ENCODE results near the gene TTC24. TPM values are rescaled to one million over a fixed set of nuclear protein-coding genes. Genes with fewer than 3 reads are reported as not detected.
A peak's percentile ranks its signal among the peaks of the same experiment; 100 is the strongest.

The TTC24 gene
- total and polyA plus RNA-seq, 8 donors: not detected

DNA sequence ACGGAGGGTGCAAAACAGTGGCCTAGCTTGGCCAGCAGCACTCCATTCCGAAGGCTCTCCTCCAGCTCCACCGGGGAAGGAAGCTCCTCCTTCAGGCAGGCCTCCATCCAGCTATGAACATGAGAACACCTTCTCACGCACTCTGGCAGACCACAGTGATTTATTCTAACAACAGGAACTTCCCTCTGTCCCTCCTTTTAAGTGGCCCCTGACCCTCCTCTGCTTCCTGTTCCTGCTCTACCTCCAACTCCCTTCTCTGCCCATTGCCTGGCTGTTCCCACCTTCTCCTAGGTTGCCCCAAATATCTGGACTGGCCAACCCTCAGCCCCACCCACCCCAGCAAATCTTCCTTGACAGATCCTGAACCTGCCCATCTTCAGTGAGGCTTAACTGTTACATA, 13.1 kb upstream of the TTC24 start:
- FAIRE-seq (no peak), ATAC-seq (no peak), DNase-seq (peak in 1 of 6 donors; percentile 17)
- H3K4me1 ChIP-seq: no peaks in the 10 kb centered on the region
- WGBS, 2 donors: 83 to 92% methylated on average over 4 of the region's 4 CpGs
- intact Hi-C loops (cut with DNase I): no loop called here
- TF ChIP-seq, protein P1, sequence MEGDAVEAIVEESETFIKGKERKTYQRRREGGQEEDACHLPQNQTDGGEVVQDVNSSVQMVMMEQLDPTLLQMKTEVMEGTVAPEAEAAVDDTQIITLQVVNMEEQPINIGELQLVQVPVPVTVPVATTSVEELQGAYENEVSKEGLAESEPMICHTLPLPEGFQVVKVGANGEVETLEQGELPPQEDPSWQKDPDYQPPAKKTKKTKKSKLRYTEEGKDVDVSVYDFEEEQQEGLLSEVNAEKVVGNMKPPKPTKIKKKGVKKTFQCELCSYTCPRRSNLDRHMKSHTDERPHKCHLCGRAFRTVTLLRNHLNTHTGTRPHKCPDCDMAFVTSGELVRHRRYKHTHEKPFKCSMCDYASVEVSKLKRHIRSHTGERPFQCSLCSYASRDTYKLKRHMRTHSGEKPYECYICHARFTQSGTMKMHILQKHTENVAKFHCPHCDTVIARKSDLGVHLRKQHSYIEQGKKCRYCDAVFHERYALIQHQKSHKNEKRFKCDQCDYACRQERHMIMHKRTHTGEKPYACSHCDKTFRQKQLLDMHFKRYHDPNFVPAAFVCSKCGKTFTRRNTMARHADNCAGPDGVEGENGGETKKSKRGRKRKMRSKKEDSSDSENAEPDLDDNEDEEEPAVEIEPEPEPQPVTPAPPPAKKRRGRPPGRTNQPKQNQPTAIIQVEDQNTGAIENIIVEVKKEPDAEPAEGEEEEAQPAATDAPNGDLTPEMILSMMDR (IDR thresholded peaks at IDR 0.05): no peak
- H3K36me3 ChIP-seq: no peaks in the 10 kb centered on the region
- no peaks in the 10 kb centered on the region for H3K27me3 ChIP-seq
- H3K27ac ChIP-seq: no peak overlapping the region
- no peaks in the 10 kb centered on the region for H3K9me3 ChIP-seq
- no peak overlapping the region for H3K4me3 ChIP-seq

DNA sequence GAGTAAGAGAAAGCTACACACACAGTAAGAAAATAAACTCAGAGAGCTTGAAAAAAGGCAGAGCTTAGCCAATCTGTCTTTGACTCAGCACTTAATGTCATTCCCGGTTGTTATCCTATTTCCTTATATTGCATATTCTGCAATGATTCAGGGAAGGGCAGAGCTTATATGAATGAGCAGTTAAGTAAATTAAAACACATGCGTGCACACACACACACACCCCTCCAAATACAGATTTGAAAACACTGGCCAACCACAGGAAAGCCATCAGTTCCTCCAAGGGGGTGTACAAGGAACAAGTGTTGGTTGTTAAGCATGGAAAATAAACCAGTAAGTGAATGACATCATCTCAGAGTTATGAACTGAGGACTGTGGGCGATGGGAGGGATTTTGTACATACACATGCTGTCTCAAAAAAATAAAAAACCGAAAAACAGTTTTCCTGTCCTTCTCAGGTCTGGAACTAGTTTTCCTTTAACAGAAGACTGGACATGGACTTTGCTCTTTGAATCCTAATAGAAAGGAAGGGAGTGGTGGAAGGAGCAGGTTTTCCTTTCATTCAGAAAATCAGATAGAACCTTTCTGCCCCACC, 8.2 kb upstream of the TTC24 start:
- WGBS, 2 donors: 9 to 10% methylated on average over 4 of the region's 4 CpGs
- no peak overlapping the region for H3K4me3 ChIP-seq
- intact Hi-C loops (cut with DNase I): no loop called here
- no peak for DNase-seq
- no peak overlapping the region for H3K27ac ChIP-seq
- FAIRE-seq: no peak
- H3K27me3 ChIP-seq: no peaks in the 10 kb centered on the region
- ATAC-seq: peak in 3 of 4 donors; percentile 21 to 38 (median 31)
- TF ChIP-seq, protein P1 (IDR thresholded peaks at IDR 0.05): no peak
- H3K4me1 ChIP-seq: peaks cover 0 to 9% (median 3%) of the 10 kb centered on the region in 3 donors
- H3K9me3 ChIP-seq: no peaks in the 10 kb centered on the region
- H3K36me3 ChIP-seq: no peaks in the 10 kb centered on the region

DNA sequence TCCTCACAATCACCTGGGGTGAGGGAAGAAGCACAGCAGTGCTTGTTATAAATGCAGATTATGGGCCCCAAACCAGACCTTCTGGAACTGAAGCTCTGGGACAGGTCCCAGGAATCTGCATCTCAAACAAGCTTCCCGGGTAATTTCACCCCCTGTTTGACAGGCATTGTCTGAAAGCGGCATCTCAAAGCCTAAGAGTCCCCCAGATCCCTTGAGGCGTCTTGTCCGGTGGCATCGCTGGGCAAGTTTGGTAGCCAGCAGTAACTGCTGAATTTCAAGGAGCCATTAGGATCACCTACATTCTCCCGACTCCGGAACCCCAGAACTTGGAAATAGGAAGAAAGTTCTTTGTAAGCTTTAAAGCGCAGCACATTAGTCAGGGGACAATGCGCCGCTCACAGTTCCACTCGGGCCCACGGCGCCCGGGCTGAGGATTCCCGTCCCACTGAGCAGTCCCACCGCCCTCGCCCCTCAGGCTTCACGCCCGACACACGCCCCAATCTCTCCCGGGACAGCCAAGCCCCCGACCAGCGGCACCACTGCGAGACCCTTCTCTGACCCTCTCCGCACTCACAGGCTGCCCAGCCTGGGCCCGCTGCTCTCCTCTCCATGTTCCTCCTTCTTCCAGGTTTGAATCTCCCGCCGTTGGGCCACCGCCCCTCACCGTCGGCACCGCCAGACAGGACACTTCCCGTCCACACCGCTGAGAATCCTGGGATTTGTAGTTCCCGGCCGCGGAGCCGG, 7.4 kb upstream of the TTC24 start, which contains the start of gene IQGAP3:
Gene IQGAP3 (minus strand): TSS at position 647 of the 744 bp plus-strand sequence. CDS start 36 bp downstream, at position 611.
- no peak for FAIRE-seq
- Histone ChIP-seq H3K4me3 (peak within 1 kb of the TSS in 2 of 4 donors; percentile 11 to 48), H3K27ac (no peak within 1 kb of the TSS)

DNA sequence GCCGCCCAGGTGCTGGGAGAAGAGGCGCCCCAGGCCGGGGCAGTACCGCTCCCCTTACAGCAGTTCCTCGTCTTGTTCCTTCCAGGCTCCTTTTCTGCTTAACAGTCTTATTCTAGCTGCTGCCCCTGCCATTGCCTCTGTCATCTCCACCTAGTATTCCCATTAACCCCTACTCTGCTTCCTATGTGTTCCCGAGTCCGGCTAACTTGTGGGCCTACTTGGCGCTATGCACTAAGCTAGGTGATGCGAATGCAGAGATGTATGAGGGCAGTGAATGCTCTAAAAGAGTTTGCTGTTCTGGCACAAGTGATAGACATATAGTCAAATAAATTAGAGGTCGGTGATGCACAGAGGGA, 6.9 kb upstream of the TTC24 start:
- H3K4me3 ChIP-seq: peak overlapping the region in 1 of 4 donors; percentile 48
- FAIRE-seq (no peak), DNase-seq (no peak), ATAC-seq (peak in 1 of 4 donors; percentile 8)
- H3K27ac ChIP-seq: no peak overlapping the region
- WGBS, 2 donors: 33 to 36% methylated on average over 9 to 10 of the region's 10 CpGs
- no peaks in the 10 kb centered on the region for H3K36me3 ChIP-seq
- no peaks in the 10 kb centered on the region for H3K9me3 ChIP-seq
- H3K4me1 ChIP-seq: peaks cover 0 to 9% (median 3%) of the 10 kb centered on the region in 3 donors
- TF ChIP-seq, protein P1 (IDR thresholded peaks at IDR 0.05): no peak
- no peaks in the 10 kb centered on the region for H3K27me3 ChIP-seq
- intact Hi-C loops (cut with DNase I): no loop called here

More for the DNA sequence above, 7.4 kb upstream of the TTC24 start, which contains the start of gene IQGAP3:
- H3K9me3 ChIP-seq: no peaks in the 10 kb centered on the region
- peak; percentile 89 to 94 (median 90) for DNase-seq
- intact Hi-C loops (cut with DNase I): no loop called here
- H3K27me3 ChIP-seq: no peaks in the 10 kb centered on the region
- TF ChIP-seq, protein P1 (IDR thresholded peaks at IDR 0.05): no peak
- ATAC-seq: peak; percentile 98 to 99 (median 99)
- peaks cover 0 to 9% (median 3%) of the 10 kb centered on the region in 3 donors for H3K4me1 ChIP-seq
- WGBS, 2 donors: 1% methylated on average over 38 of the region's 38 CpGs
- H3K36me3 ChIP-seq: no peaks in the 10 kb centered on the region

All from pancreas (tissue), 10 donors.